Kidney epithelial cell (primary cell): ENCODE data around the gene SLC27A4. TPM values are rescaled to one million over a fixed set of nuclear protein-coding genes. Genes with fewer than 3 reads are reported as not detected.

Experiments used
- DNase-seq: peaks from one replicate; pipeline ENCODE4 v3.0.0-alpha.2; 2010; ENCODE audit warnings: low read depth
- H3K27me3 ChIP-seq: 2 replicates; pipeline ENCODE4 v1.6.0; 2011; ENCODE audit warnings: low read length; ENCODE audit not compliant: control insufficient read depth, insufficient read depth
- H3K36me3 ChIP-seq: 2 replicates; pipeline ENCODE4 v1.5.1; 2011; ENCODE audit warnings: low read length; ENCODE audit not compliant: control insufficient read depth, insufficient read depth
- H3K4me3 ChIP-seq: 2 replicates; pipeline ENCODE4 v1.5.1; 2011; ENCODE audit warnings: low read depth, mild to moderate bottlenecking, control low read depth, low read length
- CTCF ChIP-seq: IDR thresholded peaks from 2 replicates; pipeline ENCODE4 v1.5.1; 2011; ENCODE audit warnings: mild to moderate bottlenecking, moderate library complexity, low read length, control low read depth, inconsistent platforms; ENCODE audit not compliant: insufficient read depth, poor library complexity, severe bottlenecking
- total RNA-seq: library from RNA; depleted of rRNA; stranded (reverse); fragments of >200 nt; gene quantifications from 2 replicates; pipeline ENCODE4 v1.2.3, GENCODE V29; 2015

Gene SLC27A4
- total RNA-seq, 1 donor from 2014 or later = 39.4 TPM

- peaks cover 2% of the 10 kb centered on the region for H3K36me3 ChIP-seq
Measured at GRCh38 chr9:128342971-128343680, 2.8 kb downstream of the SLC27A4 start.

DNA sequence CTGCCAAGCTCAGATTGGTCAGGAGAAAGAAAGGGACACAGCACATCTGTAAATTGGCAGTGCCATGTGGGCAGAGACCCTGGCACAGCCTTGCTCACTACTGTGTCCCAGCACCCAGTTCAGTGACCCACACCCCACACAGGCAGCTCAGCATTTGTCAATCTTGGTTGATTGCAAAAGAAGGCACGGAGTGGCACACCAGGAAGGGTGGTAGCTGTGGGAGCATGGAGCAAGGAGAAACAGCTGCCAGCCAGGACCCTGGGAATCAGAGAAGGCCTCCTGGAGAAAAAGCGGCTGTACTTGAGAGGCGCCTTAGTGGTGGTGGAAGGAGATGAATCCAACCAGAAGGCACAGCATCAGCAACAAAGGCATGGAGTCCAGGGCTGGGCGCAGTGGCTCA is 3.5 kb downstream of the SLC27A4 start:
- DNase-seq = no peak
- TF ChIP-seq CTCF = no peak
- Histone ChIP-seq H3K36me3 (peaks cover 2% of the 10 kb centered on the region), H3K4me3 (no peak overlapping the region), H3K27me3 (no peaks in the 10 kb centered on the region)

More at GRCh38 chr9:128342971-128343680, 2.8 kb downstream of the SLC27A4 start:
- H3K27me3 ChIP-seq = no peaks in the 10 kb centered on the region
- no peak for DNase-seq
- no peak for TF ChIP-seq CTCF
- no peak overlapping the region for H3K4me3 ChIP-seq

DNA sequence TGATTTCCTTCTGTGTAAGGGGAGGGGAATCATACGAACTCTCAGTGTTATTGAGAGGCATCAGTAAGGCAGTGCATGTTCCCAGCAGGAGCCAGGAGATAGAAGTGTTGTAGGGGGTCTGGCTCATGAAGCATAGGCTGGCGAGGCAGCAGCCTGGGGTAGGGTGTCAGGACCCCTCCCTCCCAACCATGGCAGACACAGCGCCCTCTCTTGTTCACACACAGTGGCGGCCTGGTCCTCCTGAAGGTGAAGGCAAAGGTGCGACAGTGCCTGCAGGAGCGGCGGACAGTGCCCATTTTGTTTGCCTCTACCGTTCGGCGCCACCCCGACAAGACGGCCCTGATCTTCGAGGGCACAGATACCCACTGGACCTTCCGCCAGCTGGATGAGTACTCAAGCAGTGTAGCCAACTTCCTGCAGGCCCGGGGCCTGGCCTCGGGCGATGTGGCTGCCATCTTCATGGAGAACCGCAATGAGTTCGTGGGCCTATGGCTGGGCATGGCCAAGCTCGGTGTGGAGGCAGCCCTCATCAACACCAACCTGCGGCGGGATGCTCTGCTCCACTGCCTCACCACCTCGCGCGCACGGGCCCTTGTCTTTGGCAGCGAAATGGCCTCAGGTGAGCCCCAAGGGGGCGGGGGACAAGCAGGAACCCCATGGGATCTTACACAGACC is 4.7 kb downstream of the SLC27A4 start:
- H3K27me3 ChIP-seq = no peaks in the 10 kb centered on the region
- H3K36me3 ChIP-seq = peaks cover 2% of the 10 kb centered on the region
- no peak for DNase-seq
- H3K4me3 ChIP-seq = no peak overlapping the region
- peak; percentile 2 for TF ChIP-seq CTCF

- Histone ChIP-seq H3K27me3 (no peaks in the 10 kb centered on the region), H3K4me3 (no peak overlapping the region), H3K36me3 (peaks cover 1% of the 10 kb centered on the region)
- no peak for DNase-seq
- TF ChIP-seq CTCF = no peak
Measured at GRCh38 chr9:128349125-128349524, 8.8 kb downstream of the SLC27A4 start.

GRCh38 chr9:128349772-128350171 is 9.4 kb downstream of the SLC27A4 start:
- TF ChIP-seq CTCF = no peak
- DNase-seq = no peak
- Histone ChIP-seq H3K36me3 (peaks cover 1% of the 10 kb centered on the region), H3K4me3 (no peak overlapping the region), H3K27me3 (no peaks in the 10 kb centered on the region)
